Dermis blood vessel endothelial cell (primary cell): ENCODE measurements around the gene ZCCHC9. TPM values are rescaled to one million over a fixed set of nuclear protein-coding genes. Genes with fewer than 3 reads are reported as not detected.
A peak's percentile ranks its signal among the peaks of the same experiment; 100 is the strongest.
"Not testable (repeated sequence)": the region's sequence is repeated elsewhere in the genome, so short reads cannot be mapped to it uniquely, and the experiment has no call there.

Experiments used
- DNase-seq: peaks from one replicate; pipeline ENCODE4 v3.0.0; 2010
- total RNA-seq: library from RNA; depleted of rRNA; stranded (reverse); fragments of >200 nt; gene quantifications from 2 replicates; pipeline ENCODE4 v1.2.3, GENCODE V29; 2014

Gene ZCCHC9, protein sequence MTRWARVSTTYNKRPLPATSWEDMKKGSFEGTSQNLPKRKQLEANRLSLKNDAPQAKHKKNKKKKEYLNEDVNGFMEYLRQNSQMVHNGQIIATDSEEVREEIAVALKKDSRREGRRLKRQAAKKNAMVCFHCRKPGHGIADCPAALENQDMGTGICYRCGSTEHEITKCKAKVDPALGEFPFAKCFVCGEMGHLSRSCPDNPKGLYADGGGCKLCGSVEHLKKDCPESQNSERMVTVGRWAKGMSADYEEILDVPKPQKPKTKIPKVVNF
- total RNA-seq, result 20.7 and 26.4 TPM in 2 replicates

GRCh38 chr5:81301271-81302015 lies at the start of gene ZCCHC9:
ZCCHC9 (plus strand) TSS chr5:81301587; CDS start chr5:81304758, 3,171 bp downstream.
- DNase-seq, result peak; percentile 98

DNA sequence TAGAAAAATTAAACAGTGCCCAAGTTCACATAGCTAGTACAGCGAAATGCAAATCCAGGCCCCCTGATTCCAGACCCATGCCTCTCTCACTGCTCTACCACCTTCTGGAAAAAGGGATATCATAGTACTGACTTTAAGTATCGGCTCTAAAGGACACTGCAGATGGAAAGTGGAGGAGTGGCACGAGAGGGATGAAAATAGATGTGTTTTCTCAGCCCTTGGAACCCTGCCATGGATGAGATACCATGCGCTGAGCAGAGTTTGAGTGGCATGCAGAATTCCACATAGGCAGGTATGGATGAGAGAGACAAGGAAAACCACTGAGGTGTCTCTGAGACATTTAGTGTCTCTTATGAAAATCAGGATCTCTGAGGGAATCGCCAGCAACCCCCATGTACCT lies 49.5 kb upstream of the ZCCHC9 start:
- DNase-seq, result no peak

- DNase-seq, result no peak
These were observed 48.5 kb upstream of the ZCCHC9 start for GRCh38 chr5:81252904-81253303.

DNA sequence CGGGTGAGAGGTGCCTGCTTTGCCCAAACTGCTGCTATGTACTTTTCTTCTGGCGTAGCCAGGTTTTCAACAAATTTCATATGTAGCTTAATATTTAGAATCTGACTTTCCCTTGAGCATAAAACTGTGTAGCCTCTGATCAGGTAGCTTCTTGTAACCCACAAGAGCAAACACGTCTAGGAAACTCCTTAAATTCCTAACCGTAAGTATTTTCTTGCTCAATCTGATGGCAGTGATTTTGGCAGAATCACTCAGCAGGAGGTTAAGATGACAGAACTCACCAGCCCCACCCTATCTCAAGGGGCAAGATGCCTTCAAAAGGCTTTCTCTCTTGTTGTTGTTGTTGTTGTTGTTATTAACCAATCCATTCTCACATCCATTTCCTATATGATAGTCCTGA lies 47.5 kb upstream of the ZCCHC9 start:
- no peak for DNase-seq

DNA sequence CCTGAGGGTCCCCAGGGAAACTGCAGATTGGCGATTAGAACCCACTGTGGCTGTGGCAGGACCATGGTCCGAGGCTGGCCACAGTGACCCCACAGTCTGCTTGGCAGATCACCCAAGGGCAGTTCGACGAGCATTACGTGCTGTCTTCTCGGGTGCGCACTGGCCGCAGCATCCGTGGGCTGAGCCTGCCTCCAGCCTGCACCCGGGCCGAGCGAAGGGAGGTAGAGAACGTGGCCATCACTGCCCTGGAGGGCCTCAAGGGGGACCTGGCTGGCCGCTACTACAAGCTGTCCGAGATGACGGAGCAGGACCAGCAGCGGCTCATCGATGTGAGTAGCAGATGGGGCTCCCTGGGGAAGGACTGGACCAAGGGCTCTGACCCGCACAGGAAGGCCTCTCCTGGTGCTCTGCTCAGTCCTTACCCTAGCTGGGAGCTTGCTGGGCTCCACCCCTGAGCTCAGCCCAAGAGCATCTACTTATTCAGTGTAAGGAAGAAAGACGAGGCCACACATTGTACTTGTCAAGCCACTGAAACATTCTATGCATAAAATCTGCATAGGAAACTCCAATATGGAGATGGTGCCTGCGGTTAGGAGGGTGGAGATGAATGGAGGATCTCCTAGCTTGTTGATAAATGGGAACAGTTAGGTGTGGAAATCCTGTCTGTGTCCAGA lies 46.4 kb upstream of the ZCCHC9 start:
- no peak for DNase-seq

DNA sequence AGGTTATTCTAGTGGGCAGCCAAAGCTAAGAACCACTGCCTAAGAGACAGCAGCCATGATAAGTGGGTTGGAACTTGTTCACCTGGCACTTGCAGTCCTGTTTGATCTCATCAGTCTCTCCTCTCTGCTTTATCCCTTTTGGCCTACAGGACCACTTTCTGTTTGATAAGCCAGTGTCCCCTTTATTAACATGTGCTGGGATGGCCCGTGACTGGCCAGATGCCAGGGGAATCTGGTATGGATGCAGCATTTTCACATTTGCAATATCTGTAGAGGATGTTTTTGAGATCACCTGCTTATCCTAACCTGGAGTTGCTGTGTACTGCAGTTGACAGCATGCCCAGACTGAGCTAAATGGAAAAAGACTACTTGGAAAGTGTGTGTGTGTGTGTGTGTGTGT lies 44.6 kb upstream of the ZCCHC9 start:
- DNase-seq, result no peak

DNA sequence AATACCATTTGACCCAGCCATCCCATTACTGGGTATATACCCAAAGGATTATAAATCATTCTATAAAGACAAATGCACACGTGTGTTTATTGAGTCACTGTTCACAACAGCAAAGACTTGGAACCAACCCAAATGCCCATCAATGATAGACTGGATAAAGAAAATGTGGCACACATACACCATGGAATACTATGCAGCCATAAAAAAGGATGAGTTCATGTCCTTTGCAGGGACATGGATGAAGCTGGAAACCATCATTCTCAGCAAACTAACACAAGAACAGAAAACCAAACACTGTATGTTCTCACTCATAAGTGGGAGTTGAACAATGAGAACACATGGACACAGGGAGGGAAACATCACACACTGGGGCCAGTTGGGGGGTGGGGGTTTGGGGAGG lies 38.6 kb upstream of the ZCCHC9 start:
- not testable (repeated sequence) for DNase-seq

GRCh38 chr5:81265101-81265500 lies 36.3 kb upstream of the ZCCHC9 start:
- no peak for DNase-seq

DNA sequence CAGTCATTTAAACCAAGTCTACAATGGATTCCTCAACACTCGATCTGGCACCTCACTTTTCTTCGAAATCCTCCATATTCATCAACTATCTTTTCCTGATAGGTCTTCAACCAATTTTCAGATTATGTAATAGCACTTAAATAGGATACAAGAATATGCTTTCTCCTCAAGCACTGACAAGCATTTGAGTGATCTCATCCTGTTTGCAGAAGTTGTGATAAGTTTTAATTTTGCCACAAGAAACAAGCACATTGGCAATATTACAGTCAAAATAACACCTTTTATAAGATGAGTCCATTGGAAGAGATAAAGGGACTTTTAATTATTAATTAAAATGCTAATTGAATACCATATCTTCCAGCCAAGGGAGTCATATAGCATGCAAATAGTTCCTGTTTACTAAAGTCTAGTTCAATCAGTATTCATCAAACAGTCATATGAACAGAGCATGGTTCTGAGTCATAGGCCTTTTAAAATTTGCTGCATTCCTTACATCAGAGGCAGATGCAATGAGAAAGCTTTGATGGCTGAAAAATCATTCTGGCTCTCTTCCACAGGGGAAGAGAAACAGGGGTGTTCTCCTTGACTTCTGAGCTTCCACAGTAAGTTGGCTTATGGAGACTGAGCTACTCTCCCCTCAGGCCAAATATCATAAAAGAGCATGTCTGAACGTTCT lies 32.7 kb upstream of the ZCCHC9 start:
- peak; percentile 46 for DNase-seq

DNA sequence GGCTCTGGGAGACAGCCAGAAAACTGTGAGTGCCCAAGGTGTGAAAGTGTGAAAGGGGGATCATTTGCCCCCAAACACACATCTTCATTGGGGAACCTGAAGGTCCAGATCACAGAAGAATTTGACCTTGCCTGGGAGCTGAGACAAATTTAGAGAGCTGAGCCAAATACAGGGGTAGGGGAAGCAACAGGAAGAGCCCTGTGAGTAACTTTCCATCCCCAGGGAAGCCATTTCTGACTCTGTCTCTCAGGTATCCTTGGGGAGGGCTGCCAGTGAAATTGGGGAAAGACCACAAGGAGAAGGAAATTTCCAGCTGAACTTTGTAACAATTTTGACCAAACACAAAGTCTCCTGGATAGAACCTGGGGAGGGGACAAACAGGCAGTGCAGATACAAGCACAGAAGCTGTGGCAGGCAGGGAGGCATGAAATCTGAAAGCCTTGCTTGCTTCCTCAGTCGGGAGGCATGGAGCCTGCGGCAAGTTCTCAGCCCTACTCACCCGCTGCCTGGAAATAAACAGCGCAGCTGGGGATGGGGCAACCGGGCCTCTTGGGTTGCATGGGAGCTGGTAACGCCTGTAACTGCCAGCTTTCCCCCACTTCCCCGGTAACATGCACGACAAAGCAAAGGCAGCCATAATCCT lies 31.5 kb upstream of the ZCCHC9 start:
- DNase-seq, result no peak

DNA sequence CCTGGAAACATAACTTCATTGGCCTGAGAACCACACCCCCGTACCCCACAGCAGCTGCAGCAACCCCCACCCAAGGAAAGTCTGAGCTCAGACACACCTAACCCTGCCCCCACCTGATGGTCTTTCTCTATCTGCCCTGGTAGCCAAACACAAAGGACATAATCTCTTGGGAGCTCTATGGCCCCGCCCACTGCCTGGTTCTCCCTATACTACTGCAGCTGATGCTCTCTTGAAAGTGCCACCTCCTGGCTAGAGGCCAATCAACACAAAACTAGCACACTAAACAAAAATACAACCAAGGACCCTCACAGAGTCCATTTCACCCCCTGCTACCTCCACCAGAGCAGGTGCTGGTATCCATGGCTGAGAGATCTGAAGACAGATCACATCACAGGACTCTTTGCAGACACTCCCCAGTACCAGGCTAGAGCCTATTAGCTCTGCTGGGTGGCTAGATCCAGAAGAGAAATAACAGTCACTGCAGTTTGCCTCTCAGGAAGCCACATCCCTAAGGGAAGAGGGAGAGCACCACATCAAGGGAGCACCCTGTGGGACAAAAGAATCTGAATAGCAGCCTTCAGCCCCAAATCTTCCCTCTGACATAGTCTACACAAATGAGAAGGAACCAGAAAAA lies 30.9 kb upstream of the ZCCHC9 start:
- DNase-seq, result not testable (repeated sequence)

GRCh38 chr5:81283976-81284375 lies 17.4 kb upstream of the ZCCHC9 start:
- no peak for DNase-seq

DNA sequence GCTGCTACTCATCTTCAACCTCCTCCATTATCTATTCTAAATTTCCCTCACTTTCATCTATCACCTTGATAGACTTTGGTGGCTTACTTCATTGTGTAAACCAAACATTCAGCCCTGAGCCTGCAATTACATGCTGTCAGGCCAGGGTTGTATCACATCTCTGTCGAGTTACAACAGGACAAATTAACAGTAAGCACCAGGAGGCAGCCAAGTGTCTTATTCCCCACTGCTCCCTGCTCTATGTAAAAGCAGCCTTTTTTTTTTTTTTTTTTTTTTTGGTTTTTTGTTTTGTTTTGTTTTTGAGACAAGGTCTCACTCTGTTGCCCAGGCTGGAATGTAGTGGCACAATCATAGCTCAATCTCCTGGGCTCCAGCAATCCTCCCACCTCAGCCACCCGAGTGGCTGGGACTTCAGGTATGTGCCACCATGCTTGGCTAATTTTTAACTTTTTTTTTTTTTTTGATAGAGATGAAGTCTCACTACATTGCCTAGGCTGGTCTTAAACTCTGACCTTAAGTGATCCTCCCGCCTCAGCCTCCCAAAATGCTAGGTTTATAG lies 15.2 kb upstream of the ZCCHC9 start:
- DNase-seq, result no peak

DNA sequence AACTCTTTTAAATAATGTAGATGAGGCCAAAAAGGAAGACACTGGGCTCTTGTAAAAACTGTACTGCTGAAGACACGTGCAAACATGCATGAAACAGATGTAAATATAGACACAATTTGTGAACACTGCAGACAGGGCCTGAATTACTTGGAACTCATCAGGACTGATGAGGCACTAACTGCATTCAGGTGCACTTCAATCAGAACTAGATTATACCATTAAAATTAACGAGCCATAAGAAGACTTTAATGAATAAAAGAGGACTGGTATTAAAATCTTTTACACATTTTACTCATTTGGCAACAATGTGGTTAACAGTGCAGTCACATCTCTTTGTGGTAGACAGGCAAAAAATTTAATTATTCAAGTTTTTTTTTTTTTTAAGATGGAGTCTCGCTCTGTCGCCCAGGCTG lies 13.4 kb upstream of the ZCCHC9 start:
- DNase-seq, result no peak

GRCh38 chr5:81290146-81290545 lies 11.2 kb upstream of the ZCCHC9 start:
- DNase-seq, result no peak

GRCh38 chr5:81292130-81292529 lies 9.3 kb upstream of the ZCCHC9 start:
- no peak for DNase-seq

- DNase-seq, result not testable (repeated sequence)
These were observed 7.4 kb upstream of the ZCCHC9 start for GRCh38 chr5:81294021-81294420.

DNA sequence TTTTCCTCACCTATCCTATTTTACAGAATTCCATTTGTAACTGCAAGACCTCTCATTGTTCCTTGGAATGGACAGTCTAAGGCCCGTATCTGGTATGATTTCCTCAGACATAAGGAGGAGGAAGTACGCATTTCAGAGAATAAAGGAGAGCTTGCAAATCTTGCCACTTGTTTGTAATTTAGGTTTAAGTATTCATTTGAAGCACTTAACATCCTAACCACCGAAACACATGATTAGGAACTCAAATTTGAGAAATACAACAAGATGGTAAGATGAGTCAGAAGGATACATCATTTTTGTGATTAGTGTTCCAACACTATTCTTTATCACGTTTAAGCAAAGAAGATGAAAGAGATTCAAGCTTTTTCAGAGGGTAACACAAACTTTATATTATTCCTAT lies 3.9 kb upstream of the ZCCHC9 start:
- DNase-seq, result no peak

DNA sequence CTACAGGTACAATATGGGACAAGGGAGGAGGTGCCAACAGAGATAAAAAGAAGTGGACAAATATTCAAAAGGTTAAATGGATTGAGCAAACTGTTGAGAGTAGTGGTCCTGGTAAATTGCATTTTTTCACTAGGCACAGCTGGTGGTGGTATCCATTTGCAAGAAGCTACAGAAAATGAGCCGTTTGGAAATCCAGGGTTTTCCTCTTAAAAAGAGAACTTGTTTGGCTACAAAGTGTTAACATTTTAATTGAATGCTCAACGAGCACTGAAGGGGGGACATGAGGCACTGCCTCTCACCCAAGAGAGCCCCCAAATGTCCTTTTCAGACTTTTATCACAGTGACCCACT lies 491 bp upstream of the ZCCHC9 start:
- no peak for DNase-seq

GRCh38 chr5:81302596-81302995 lies 1.2 kb downstream of the ZCCHC9 start:
- no peak for DNase-seq

- DNase-seq, result no peak
These were observed 2.2 kb downstream of the ZCCHC9 start for GRCh38 chr5:81303563-81303962.

DNA sequence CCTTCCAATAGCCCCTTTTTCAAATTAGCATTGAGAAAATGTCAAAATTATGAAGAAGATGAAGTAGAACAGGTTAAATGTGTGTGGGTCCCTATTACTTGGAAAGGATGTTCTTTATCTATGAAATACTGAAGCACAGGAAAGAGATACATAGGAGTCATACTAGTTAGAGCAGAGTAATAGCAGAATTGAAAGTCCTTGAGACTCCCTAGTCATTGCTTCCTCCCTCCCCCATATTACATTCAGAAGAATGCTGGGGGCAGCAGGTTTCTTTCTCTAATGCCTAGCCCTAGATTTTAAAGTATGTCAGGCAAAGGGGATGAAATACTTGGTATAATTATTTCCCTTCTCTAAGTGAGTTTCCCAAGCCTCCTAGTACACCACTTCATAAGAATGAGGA lies 4.4 kb downstream of the ZCCHC9 start:
- no peak for DNase-seq
